Measurements from ENCODE around the gene GFOD2.

Gene GFOD2

DNA sequence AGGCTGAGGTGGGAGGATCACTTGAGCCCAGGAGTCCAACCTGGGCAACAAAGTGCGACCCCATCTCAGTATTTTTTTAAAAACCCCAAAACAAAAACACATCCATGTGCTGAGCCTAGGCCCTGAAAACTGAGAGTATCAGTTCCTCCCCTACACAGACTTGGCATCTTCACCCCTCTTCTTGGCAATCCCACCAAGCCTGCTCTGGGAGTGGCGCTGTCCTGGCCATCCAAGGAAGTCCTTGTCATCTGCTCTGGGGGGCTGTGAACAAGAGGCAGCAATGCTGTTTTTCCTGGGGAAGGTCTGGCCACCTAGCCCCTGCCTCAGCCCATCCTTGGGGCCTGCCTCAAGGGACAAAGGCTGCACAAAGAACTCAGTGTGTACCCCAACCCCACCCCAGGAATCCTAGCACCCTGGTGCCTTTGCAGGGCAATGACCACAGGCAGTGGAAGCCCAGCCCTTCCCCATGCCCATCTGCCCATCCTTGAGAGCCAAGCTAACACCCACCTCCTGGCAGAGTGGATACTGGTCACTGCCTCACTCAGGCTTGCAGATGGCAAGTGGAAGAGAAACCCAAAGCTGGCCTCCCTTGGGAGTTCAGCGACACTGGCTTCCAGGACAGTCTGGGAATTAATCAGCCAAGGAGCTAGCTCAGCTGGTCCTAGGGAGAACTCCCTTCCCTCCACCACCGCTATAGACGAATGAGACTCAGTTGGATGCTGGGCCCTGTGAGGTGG, 14.8 kb upstream of the GFOD2 start:
- DNase-seq (ENCODE audit: low read depth, low spot score): no peak

DNA sequence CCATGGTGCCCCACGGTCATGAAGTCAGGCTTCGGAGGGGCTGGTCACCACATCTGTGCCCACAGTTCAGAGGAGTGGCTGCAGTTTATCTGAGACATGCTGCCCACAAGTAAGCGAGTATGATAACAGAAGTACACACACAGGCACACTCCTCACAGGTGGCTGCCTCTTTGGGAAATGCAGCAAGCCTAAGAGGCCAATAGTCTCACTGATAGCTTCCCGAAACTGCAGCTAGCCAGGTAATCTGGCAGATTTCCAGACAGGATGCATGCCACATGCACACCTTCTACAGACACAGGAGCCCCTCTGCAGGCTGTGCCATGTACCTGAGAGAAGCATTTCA, 12.6 kb upstream of the GFOD2 start:
- no peak for DNase-seq (ENCODE audit: low read depth, low spot score)

DNA sequence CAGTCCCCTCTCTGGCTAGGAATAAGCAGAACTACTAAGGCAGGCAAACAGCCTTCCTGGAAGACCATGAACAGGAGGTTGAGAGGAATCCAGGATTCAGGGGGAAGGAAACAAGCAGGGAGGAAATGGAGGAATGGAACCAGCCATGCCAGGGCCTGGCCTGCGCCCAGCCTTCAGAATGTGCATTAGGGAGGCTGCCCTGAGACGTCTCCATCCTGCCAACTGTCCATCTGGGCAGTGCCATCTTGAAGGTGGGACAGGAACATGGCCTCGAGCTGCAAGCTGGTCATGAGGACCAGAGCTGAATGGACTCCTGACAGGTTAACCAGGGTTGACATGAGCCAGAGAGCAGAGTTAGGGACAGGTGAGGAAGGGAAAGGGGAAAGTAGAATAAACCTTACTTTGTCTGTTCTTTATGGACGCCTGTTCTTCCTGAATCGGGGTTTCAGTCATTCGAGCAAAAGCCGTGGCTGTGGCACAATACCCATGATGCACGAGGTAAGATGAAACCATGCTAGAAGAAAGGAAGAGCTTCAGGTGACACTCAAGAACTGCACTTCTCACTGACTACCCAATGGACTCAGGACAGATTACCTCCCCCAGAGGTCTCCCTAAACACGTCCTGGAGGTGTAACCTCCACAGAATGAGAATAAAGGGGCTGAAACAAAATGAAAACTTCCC, 12.1 kb upstream of the GFOD2 start:
- DNase-seq (ENCODE audit: low read depth, low spot score): no peak

DNA sequence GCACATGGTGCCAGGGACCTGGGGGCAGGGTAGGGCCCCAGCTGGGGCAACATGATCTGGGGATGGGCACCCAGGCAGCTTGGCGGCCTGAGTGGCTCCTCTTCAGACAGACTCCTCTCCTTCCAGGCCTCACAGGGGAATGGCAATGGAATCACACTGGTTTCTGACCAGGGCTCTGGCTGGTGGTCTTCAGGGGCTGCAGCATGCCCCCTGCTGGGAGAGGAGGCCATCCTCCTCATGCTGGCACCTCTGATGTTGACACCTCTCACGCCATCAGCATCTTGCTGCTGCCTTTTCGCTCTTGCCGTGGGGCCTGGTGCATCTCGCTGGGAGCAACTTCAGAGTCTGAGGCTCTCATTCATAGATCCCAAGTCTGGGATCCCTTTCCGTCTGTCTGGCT, 11.2 kb upstream of the GFOD2 start:
- no peak for DNase-seq (ENCODE audit: low read depth, low spot score)

DNA sequence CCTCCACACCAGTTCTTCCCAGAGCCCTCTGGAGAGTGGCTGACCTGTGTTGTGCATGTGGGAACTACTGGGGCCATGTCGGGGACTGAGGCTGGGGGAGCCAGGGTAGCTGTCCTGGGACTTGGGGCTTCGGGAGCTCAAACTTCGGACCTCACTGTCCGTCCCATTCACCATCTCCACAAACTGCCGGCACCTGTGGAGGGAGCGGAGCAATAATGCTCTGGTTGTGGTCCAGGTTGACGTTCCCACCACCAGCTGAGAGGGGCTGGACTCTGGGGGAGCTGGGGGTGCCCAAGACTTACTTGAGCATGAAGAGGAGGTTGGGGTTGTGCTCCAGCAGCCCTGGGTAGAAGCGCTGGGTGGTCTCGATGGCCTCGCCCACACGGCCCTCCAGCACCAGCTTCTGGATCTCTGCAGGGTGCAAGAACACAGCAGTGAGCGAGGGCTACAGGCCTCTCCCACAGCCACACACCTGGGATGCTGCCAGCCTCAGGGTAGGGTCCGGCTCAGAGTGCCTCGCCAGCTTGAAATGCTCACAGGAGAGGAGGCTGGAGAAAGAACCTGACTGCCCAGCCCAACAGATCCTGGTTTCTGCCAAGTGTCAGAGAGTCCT, 10.6 kb upstream of the GFOD2 start:
- no peak for DNase-seq (ENCODE audit: low read depth, low spot score)

DNA sequence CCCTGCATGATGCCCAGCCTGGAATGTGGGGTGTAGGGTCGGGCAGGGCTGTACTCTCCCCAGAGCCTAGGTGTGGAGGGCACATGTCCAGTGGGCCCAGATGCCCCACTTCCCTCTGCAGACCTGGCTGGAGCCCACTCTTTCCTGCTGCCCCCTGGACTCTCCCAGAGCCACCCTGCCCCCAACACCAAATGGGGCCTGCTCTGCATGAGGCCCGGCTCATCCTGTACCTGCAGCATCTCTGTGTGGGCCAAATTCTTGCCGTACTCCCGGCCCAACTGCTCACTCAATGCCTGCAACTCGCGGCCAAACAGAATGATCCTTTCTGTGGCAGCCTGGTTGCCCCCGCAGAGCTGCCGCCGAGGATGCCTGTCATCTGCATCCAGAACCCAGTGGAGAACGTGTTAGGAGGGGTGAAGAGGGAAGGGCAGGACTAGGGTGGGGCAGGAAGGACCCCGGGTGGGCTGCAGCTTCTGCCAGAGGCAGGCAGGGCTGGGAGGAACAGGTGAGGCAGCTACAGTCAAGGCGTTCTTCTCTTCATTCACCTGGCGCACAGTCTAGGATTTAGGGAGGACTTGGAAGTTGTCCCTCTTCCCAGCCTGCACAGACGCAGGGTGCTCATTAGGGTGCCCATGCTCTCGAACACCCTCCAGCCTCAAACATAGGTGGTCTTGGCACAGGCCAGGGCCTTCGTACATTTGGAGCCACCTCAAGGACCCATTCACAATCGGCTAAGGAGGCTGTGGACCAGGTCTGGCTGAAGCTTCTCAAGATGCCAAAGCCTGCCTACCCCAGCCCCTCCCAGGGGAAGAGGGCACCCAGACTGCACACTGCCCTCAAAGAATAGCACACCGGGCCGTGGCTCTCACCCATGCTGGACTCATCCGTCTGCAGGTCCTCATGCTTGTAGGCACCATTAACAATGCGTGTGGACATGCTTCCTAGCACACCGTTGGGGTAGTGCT, 8.7 kb upstream of the GFOD2 start:
- no peak for DNase-seq (ENCODE audit: low read depth, low spot score)

DNA sequence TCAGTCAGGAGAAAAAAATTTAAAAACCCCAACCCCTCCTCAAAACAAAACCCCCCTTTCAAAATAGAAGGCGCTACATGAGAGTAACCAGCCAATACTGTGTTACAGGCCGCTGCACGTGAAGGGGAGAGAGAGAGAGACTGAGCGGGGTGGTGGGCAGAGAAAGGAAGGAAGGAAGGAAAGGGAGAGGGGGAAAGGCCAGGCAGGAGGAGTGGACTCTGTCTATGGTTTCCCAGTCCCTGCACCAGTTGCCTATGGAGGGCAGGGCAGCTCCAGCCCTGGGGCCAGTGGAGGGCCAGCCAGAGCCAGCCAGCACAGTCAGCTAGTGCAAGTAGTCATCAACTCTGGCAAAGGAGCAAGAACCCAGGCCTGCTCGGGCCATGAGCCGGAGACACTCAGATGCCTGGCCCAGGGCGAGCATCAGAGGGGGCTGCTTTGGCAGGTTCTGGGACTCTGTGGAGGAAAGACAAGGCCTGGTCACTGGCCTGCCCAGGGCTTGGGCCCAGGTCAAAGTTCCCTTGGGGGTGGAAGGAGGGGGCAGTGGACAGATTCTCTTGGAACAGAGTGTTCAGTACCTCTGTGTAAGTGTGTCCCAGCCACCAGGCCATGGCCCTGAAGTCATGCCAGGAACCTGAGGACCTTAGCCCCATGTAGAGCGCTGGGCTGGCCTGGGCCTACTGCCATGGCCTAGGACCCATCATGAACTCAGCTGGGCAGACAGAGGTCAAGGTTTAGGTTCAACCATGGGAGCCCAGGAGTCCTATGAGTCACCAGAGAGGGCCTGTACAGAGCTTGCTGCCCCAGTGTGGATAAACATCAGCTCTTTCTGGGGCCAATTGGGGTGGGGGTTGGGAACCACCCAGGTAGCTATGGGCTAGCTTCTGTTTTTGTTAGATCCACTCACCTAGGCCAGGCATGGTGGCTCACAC, 7.3 kb upstream of the GFOD2 start:
- no peak for DNase-seq (ENCODE audit: low read depth, low spot score)

DNA sequence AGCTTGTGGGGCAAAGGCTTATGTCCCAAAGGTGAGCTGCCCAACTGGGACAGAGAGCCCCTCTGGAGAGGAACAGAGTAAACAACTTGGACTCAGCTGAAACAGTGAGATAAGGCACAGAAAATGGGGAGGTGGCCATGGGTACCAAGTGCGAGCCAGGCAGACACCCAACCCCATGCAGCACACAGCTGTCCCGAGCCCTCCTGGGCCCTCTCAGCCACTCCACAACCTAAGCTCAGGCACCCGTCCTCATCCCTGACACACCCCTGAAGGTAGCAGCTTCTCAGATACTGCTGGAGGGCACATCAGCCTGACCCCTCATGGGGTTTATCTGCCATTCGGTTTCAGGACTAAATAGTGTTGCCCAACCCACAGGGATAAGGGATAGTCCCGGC, 4.8 kb upstream of the GFOD2 start:
- DNase-seq (ENCODE audit: low read depth, low spot score): no peak

DNA sequence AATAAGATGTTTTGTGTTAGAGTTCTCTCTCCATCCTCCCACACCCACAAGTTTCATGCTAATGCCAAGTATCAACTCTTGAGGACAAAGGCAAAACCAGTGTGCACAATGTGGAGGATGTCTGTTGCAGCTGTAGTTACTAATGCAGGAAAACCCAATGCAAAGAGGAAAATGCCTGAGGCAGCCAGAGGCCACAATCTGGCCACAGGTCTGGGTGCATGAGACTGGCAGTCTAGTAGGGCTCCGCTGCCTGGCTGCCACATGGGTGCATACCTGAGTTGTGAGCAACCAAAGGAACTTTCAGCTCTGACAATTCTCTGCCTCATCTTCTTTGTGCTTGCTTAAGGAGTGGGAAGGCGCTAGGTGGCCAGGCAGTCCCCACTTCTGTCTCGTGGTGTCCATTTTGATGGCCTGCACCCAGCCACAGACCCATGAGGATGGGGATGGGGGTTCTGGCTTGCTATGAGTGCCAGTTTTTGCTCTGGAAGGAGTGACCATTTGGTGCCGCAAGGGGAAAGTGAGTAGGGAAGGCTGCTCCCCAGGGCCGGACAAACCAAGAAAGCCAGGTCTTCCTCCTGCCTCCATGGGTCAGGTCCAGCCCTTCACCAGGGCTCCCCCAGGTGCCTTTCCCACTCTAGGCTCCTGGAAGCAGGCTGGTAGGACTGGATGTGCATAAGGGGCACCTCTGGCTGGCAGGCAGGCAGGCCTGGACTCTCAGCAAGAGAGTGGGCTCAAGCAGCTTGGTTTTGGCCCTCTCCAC, 4.2 kb upstream of the GFOD2 start:
- DNase-seq (ENCODE audit: low read depth, low spot score): no peak

DNA sequence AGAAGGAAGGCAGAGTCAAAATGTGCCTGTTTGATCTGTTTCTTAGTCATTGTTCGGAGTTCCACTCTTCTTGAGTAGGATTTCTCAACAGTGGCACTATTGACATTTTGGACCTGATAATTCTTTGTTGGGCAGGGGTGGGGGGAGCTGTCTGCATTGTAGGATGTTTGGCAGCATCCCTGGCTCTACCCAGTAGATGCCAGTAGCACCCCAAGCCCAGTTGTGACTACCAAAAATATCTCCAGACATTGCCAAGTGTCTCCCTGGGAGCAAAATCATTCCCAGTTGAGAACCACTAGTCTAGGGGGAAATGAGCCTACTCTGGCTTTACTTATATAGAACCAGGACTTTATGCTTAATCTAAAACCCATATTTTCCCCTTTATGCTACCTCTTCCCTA, 1.1 kb upstream of the GFOD2 start:
- DNase-seq (ENCODE audit: low read depth, low spot score): no peak

DNA sequence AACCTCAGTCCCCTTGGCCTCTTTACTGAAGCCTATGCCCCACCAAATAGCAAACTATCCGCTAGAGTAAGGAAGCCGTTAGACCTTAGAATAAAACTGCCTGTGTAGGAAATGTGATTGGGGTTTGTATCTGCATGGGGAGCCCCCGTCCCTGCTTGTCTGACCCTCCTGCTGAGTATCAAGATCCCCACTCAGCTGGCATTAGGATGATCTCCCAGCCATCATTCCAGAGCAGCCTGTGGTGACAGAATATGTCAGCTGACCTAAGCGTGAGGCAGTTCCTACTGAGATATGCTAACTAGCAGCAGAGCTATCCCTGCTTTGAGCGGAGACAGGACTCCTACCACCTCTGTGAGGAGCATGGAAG, 645 bp upstream of the GFOD2 start:
- peak; percentile 34 for DNase-seq (ENCODE audit: low read depth, low spot score)

DNA sequence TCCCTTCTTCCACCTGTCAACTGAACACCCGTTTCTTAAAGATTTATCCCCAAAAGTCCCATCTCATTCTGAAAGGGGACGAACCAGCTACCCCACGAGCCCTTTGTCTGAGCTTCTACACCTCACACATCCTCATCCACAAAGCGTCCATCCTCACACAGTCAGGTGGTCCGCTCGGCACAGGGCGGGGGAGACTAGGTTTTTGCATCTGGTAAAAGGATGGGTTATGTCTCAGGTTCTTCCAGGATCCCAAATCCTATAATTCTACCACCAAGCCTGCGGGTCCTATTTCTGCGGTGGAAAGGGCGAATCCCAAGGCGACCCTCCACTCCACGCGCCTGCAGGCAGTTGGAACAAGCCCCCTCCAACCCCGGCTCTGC, 458 bp downstream of the GFOD2 start:
- DNase-seq (ENCODE audit: low read depth, low spot score): peak; percentile 47

DNA sequence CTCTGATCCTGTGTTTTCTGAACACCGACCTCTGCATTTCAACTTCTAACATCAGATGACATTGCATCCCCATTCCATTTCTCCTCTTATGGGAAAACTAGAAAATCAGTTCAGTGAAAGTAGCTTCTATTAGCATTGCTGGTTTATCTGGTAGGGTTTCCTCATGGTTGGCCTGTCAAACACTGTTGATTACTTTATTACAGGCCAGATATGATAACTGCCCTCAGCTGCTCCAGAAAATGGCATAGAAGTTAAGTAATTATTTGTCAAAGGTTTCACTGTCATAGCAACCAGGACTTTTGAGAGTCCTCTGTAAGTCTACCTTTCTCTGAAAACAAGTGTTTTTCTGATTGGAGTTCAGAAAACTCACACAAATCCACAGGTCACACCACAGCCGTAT, 3.0 kb downstream of the GFOD2 start:
- no peak for DNase-seq (ENCODE audit: low read depth, low spot score)

DNA sequence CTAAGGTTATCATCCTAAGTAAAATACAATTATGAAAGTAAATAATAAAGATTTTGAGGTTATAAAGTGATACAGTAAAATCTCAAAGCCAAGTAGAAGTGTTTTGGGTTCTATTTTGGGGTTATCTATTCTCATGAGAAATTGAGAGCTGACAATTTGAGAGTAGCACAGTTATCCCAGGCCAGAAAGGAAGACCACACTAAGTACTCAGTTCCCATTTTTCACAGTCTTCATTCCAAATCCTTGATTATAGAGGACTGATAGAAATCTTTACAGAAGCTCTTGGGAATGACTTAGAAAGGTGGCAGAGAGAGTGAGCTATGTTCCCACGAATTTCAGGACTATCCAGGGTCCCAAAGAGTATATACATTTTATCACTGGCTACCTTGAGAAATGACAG, 4.6 kb downstream of the GFOD2 start:
- DNase-seq (ENCODE audit: low read depth, low spot score): no peak

DNA sequence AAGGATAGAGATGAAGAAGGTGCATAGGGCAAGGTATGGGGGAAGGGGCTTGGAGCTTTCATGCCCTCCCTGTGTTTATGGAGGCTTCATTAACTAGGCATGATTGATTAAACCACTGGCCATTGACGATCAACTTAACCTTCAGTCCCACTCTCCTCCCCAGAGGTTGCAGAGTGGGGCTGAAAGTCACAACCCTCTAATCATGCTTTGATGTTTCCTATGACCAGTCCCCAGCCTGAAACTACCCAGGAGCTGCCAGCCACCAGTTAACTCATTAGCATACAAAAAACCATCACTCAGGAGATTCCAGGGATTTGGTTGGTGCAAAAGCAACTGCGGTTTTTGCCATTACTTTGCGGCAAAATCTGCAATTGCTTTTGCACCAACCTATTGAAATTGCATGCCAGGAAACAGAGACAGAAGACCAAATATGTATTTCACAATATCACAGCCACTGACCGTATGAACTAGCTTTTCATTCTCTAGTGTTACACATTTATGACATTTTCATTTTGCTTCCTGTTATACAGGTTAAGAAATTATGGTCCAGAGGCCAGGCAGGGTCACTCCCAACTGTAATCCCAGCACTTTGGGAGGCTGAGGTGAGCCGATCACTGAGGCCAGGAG, 5.4 kb downstream of the GFOD2 start:
- DNase-seq (ENCODE audit: low read depth, low spot score): no peak

DNA sequence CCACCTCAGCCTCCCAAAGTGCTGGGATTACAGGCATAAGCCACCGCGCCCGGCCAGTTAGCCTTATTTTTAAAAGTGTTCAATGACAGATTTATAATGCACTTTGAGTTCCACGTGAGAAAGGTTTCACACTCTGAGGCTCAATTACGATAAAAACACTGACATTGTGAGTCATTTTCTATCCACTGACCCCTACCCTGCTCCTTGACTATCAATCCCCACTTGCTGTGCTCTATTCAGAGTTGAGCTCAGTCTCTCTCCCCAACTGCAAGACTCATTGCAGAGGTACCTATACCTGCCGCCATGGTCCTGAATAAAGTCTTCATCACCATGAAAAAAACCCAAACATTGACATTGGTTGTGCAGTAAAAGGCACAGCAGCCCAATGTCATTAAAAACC, 8.5 kb downstream of the GFOD2 start:
- no peak for DNase-seq (ENCODE audit: low read depth, low spot score)

DNA sequence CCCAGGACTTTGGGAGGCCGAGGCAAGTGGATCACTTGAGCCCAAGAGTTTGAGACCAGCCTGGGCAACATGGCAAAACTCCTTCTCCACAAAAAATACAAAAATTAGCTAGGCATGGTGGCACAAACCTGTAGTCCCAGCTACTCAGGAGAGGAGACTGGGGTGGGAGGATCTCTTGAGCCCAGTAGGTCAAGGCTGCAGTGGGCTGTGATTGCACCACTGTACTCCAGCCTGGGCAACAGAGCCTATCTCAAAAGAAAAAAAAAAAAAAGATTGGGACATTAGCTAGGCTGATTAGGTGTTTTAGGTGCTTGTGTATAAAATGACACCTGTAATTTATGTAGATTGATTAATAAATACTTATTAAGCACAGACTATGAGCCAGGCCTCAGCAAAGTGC, 10.1 kb downstream of the GFOD2 start:
- no peak for DNase-seq (ENCODE audit: low read depth, low spot score)

DNA sequence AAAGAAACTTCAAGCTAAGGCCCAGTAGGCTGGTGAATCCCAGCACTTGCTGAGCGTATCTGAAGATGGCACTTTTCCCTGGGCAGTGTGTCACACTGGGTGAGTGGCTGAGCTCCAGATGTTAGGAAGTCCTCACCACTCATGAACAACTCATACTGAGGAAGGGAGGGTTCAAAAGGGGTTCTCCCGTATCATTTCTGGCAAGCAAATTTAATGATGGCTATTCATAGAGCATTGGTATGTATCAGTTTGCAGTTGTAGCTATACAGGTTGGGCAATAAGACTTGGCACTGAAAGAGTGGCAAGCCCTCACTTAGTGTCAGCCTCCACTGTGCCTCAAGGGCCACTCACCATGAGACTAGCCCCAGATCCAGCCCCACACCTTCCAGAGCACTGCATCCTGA, 10.7 kb downstream of the GFOD2 start:
- DNase-seq (ENCODE audit: low read depth, low spot score): no peak

DNA sequence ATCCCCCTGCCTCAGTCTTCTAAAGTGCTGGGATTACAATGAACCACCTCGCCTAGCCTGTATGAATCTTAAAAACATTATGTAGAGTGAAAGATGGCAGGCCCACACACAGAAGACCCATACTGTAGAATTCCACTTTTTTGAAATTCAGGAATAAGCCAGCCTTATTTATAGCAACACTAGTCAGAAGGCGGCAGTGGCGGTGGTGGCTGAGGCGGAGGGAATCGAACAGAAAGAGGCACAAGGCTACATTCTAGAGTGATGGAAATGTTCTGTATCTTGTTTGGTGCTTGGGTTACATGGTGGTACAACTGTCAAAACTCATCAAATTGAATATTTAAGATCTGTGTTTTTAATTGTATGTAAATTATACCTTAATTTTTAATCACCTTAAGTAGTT, 11.3 kb downstream of the GFOD2 start:
- DNase-seq (ENCODE audit: low read depth, low spot score): no peak

DNA sequence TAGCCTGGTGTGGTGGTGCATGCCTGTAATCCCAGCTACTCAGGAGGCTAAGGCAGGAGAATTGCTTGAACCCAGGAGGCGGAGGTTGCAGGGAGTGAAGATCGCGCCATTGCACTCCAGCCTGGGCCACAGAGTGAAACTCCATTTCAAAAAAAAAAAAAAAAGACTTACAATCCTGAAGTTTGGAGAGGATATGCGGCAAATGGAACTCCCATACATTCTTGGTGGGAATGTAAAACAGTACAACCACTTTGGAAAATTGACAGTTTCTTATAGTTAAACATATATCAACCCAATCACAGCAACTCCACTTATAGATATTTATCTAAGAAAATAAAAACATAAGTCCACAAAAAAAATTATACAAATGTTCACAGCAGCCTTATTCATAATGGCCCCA, 11.9 kb downstream of the GFOD2 start:
- DNase-seq (ENCODE audit: low read depth, low spot score): no peak
